Activated CD8-positive, alpha-beta memory T cell treated with anti-CD3 and anti-CD28 coated beads for 4 hours (primary cell): Measurements from ENCODE around the gene SPEG.

Experiments used
- DNase-seq, 2 donors: peaks; one replicate each; pipeline ENCODE4 v3.0.0-alpha.2; 2020; ENCODE audit warnings: low read depth in 2 of 2

Gene SPEG

DNA sequence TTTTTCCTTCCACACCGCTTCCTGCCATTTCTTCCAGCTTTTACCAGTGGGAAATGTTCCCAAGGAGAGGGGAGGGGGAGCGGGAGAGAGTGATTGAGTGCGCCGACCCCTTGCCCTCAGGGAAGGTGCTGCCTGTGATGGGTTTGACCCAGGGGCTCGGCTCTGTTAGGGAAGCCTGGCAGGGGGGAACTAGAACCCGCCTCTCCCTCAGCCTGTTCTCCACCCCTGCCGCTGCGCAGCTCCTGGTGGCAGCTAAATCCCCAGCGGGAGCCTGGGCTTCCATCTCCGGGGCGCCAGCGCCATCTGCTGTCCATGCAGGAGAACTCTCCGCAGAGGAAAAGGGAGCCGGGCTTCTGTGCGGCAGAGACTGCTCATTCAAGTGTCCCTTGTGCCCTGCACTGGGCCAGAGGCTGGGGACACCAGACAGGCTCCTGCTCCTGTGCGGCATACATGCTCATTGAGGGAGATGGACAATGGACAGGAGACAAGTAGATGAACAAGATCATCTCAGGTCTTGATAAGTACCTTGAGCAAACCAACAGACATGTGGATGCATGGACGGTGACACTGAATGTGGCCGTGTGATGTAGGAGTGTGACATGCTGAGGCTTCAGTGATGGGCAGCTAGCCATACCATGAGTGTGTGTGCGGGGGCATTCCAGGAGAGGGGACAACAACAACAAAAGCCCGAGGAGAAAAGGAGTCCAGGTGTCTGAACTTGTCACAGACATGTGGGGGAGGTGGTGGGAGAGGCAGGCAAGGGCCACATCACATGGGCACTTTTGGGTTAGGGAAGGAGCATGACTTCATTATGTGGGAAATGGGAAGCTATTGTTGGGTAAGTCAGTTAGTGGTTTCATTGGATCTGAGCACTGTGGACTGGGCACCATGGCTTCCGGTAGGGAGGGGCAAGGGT, 95.7 kb downstream of the SPEG start:
- DNase-seq: peak; percentile 68 to 70

DNA sequence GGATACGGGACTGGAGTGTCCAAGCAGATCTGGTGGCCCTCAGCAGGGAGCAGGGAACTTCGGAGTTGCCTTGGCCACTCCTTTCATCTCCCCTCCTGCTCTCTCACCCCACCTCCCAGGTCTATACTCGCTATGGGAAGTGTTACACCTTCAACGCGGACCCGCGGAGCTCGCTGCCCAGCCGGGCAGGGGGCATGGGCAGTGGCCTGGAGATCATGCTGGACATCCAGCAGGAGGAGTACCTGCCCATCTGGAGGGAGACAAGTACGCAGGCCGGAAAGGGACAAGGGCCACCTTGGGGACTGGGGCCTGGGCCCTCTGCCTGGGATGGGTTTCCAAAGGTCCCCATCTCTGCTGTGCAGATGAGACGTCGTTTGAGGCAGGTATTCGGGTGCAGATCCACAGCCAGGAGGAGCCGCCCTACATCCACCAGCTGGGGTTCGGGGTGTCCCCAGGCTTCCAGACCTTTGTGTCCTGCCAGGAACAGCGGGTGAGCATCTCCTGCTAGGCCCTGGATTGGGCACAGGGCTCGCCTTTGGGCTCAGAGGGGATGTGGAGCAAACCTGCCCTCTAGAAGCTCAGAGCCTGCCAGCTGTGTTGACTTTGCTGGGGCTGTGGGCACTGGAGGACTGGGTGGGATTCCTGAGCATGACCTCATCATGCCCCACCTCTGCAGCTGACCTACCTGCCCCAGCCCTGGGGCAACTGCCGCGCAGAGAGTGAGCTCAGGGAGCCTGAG, 97.2 kb downstream of the SPEG start:
- no peak for DNase-seq

DNA sequence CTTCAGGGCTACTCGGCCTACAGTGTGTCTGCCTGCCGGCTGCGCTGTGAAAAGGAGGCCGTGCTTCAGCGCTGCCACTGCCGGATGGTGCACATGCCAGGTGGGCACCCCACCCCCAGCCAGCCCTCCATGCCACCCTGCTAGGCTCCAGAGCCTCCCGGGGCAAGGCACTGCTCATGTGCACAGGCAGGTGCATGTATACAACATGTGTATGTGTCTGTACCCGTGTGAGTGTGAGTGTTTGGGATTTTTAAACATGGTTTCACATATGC, 97.7 kb downstream of the SPEG start:
- no peak for DNase-seq

DNA sequence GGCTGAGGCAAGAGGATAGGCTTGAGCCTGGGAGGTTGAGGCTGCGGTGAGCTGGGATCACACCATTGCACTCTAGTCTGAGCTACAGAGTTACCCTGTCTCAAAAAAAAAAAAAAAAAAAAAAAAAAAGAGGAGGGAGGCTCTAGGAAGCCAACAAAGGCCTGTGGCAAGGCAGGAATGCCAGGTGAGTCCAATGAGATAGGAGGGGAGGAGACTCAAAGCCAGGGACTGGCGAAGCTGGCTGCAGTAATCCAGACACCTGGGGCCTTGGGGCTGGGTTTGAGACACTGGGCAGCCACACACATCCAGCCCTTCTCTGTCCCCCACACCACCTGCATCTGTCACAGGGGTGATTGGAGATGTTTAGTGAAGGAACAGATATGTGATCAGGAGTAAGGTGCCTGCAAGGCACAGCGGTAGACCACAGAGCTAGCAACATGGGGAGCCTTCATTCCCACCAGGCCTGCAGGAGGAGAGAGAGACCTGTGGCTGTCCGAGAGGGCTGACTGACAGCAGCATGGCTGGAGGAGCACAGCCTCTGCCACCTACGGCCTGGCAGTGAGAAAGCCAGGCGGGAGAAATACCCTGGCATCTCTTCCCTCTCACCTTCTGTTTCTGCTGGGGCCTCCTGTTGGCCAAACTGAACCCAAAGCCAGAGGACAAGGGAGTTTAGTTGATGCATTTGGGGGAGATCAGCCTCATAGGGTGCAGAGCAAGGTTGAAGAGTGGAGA, 99.5 kb downstream of the SPEG start:
- DNase-seq: no peak

DNA sequence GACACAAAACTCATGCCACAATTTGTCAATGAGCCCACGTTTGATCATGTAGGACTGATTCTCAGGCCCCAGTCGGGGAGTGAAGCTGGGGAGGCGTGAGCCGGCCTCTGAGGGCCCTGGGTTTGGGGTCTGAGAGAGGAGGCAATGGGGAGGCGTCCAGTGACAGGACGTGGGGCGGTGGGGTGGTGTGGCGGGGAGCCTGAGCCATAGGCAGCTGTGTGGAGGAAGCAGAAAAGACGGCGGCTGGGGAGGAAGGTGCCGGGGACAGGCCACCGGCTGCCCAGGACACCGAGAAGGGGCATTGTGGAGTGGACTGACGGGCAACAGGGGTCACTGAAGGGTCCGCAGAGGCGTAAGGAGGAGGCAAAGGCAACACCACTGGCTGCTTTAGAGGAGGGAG, 101.8 kb downstream of the SPEG start:
- no peak for DNase-seq

DNA sequence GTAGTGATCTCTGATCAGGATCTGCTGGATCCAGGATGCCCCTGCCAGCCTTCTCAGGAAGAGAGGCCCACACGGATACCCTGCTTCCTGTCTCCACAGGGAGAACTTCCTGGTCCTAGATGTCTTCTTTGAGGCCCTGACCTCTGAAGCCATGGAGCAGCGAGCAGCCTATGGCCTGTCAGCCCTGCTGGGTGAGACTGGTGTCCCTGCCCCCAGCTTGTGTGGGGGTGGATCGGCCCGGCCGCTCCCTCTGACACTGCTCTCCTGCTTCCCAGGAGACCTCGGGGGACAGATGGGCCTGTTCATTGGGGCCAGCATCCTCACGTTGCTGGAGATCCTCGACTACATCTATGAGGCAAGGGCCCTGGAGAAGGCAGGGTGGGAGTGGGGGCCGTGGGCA, 102.3 kb downstream of the SPEG start:
- DNase-seq: no peak

DNA sequence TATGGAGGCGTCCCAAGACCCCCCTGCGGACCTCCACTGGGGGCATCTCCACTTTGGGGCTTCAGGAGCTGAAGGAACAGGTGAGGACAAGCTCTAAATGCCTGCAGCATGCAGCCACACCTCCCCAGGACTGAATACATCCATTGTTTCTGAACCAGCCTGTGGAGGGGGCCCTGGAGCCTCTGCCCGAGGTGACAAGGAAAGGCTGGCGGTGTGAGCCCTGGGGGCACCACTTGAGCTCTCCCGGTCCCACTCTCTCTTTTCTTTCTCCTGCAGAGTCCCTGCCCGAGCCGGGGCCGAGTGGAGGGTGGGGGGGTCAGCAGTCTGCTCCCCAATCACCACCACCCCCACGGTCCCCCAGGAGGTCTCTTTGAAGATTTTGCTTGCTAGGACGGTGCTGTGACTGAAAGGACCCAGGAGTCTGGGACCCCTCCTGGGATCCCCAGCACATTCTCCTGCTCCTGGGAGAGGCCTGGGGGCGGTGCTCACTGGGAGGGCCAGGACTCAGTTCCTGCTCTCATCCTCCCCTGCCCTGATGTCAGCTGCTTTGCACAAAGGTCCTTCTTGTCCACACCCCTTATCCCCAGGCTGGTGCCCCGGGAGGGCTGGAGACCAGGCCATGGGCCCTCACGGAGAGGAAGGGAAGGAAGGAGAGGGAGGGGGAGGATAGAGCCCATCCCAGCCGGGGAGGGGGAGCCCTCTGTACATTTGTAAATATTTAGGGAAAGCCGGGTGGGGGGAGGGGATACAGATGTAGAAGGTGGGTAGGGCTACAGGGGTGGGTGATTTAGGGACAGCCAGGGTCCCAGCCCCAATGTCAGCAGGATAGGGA, 103.2 kb downstream of the SPEG start:
- no peak for DNase-seq

DNA sequence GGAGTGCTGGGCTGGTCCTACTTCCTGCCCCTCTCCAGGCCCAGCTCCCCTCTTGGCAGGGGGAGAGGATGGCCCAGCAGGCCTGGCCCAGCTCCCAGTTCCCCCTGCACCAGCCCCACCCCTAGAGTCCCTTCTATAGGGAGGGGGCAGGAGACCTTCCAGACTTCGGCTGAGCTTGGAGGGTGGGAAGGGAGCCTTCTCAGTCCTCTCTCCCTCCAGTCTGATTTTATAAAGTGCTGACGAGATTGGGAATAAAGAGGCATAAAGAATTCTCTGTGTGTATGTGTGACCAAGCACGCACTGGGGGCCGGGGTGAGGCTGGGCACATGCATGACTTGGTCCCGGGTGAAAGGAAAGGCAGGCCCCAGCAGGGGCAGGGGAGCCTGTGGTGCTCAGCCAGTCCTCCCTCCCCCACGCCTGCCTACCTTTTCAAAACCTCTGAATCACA, 103.9 kb downstream of the SPEG start:
- no peak for DNase-seq

DNA sequence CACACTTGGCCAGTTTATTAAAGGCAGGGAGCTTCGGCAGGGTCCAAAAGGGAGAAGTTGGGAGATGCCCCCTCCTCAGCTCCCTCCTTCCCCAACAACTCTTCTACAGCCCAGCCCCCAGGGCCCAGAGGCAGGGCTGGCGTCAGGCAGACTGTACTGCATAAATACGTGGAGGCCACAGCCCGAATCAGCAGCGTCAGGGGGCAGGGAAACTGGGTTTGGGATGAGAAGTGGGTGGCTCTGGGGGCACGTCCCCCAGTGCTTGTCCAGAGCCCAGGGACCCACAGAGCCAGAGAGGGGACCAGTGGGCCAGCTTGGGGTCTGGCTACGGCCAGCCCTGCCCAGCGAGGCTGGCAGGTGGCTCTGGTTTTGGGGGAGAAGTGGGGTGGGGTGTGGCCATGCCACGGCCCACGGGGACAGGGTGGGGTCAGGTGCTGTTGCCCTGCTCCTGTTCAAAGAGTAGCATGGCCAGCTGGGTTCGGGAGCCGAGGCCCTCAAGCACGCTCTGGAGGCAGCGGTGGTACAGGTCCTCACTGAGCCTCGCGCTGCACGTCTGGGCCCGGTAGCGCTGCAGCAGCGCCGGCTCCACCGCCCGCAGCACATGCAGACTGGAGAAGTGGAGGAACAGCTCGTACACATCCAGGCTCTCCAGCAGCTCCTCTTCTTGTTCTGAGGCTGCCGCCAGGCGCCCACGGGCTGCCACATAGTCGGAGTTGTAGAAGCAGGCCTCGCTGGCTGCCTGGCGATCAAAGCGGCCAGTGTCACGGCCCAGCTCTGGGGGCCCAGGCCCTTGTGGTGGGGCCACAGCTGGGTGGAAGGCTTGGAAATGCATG, 104.5 kb downstream of the SPEG start:
- DNase-seq: no peak

DNA sequence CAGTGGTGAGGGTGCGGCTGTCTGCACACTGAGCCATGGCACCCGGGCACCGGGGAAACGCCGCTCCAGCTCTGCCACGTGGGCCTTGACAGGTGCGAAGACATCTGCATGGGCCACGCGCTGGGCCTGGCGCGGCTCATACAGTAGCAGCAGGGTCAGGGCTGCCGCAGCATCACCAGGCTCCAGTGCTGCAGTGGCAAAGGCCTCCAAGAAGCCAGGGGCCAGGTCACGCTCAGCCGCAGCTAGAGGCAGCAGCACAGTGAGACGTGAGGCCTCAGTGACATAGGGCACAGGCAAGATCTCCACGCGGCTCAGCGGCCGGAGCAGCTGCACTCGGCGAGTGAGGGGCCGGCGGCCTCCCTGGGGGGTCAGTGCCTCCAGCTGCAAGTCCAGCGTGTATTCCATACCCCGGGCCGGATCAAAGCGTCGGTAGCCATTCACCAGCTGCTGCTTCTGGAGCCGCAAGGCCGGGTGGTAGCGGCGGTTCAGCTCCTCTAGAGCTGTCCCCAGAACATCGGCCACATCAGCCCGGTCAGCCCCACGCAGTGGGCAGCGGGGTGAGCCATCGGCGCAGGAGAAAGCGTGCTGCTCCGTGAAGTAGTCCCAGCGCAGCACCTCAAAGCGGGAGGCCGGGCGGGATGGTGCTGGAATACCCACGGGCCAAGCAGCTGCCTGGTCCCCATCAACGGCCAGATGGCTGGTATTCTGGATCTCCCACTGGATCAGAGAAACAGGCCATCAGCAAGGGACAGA, 105.5 kb downstream of the SPEG start:
- no peak for DNase-seq

DNA sequence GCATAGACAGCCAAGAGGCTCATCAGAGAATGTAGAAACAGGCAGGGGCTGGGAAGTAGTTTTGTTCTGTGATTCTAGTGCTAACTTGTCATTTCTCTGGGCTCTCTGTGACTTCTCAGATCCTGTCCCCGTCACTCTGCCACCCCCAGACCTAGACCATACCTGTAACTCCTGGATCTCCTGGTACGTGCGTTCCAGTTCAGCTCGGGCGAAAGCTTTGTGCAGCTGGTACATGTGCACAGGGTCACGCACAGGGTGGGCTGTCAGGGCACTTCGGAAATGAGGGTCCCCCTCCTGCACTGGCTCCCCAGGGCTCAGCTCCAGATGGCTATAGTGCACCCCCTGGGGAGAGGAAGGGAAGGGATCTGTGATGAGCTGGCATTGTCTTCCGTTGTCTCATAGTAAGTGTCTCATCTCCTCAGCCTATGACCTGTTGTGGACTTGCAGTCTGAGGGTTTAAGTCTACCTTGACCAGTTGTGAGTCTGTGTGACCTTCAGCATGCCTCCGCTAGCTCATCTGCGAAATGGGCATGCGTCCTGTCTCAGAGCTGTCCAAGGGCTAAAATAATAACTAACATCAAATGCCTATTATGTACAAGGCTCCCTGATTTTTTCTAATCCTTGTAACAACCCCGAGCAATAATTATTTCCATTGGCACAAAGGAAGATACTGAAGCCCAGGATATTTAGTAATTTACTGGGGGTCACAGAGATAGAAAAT, 106.3 kb downstream of the SPEG start:
- no peak for DNase-seq

DNA sequence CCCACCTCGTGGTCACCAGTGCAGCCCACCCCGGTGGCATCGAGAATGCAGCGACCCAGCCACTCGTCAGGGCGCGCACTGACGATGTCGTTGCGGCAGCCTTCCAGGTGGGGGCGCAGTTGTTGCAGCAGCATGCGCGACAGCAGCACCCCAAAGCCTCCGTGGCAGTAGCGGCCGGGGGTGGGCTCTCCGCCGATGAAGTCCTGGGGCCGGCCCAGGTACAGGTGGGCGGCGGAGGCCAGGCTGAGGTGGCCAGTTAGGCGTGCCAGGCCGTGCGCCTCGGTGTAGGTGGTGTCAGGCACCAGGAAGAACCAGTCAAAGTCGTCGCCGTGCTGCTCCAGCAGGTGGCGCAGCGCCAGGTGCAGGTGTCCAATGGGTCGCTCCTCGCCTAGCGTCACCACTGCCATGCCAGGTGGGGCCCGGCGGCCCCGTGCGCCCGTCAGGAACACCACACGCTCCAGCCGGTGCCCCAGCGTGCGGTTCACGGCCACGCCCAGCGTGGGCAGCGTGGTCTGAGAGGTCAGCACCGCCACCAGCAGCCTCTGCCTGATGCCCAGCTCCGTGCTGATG, 107.1 kb downstream of the SPEG start:
- peak; percentile 67 to 68 for DNase-seq

DNA sequence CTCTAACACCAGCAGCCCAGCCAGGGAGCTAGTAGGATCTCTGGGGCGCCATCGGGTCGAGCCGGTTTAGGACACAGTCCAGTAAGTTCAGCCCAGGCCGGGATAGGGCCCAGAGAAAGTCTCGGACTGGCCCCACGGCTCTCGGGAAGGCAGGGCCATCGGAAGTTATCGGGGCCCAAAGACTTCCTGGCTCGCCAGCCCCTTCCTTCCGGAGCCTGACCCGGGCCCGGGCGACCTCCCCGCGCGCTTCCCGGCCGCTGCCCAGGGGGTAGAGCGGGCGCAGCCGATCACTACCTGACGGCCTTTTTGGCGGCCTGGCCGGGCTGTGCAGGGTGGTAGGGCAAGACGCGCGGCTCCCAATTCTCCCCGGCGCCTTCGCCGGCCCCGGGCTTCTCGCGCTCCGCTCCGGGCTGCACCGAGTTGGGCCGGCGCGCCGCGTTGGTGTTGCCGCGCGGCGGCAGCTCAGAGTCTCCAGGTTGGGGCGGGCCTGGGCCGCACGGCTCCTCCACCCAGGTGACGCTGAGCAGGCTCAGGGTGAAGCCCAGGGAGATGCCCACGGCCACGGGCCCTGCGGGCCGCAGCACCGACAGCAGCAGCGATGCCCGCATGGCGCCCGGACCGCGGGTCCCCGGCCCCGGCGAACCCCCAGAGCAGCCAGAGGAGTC, 108.4 kb downstream of the SPEG start:
- DNase-seq: peak in 1 of 2 donors; percentile 10

DNA sequence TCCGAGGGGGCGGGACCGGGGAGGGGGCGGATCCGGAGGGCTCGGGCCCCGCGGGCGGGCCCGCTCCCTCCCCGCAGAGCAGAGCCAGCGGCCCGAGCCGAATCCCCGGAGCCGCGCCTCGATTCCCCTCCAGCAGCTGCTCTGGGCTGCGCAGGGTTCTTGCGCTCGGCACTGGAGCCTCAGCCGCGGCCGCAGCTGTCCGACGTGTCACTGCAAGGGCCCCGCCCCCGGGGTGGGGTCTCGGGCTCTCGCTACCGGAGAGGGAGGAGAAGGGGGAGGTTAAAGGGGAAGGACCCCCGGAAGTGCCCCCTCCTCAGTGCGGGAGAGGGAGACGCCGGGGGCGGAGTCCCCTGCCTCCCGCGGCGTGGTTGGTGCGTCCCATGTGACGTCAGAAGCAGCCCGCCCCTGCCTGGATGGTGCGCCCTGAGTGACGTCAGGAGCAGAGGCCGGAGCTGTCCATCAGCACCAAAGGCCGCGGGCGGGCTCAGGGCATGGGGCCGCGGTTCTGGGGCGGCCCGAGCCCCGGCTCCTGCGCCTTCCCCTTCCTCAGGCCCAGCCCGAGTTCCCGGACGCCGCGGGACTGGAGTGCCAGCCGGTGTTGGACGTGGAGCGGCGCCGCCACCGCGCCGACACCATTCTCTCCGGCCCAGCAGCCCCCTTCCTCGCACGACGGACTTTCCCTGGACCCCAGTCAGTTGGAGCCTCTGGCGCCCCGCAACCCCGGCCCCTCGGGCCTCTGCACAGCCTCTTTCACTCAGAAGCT, 109.1 kb downstream of the SPEG start, which contains the start of the genes CHPF and TMEM198:
CHPF (minus strand) TSS at position 214 of the 763 bp plus-strand sequence. CDS start 271 bp downstream, outside the sequence.
TMEM198 (plus strand) TSS at position 433 of the 763 bp plus-strand sequence. CDS start 700 bp downstream, outside the sequence.
- DNase-seq: peak; percentile 79 to 85

DNA sequence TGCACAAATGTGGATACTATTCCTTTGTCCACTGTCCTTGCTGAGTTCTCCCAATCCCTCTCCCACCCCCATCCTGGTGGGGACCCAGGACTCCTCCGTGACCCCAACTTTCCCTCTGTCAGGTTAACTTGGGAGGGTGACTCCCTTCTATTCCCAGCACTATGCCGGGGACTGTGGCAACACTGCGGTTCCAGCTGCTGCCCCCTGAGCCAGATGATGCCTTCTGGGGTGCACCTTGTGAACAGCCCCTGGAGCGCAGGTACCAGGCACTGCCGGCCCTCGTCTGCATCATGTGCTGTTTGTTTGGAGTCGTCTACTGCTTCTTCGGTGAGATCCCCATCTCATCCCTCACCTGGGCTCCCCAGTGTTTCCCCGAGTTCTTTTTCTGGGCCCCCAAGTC, 109.9 kb downstream of the SPEG start:
- no peak for DNase-seq

DNA sequence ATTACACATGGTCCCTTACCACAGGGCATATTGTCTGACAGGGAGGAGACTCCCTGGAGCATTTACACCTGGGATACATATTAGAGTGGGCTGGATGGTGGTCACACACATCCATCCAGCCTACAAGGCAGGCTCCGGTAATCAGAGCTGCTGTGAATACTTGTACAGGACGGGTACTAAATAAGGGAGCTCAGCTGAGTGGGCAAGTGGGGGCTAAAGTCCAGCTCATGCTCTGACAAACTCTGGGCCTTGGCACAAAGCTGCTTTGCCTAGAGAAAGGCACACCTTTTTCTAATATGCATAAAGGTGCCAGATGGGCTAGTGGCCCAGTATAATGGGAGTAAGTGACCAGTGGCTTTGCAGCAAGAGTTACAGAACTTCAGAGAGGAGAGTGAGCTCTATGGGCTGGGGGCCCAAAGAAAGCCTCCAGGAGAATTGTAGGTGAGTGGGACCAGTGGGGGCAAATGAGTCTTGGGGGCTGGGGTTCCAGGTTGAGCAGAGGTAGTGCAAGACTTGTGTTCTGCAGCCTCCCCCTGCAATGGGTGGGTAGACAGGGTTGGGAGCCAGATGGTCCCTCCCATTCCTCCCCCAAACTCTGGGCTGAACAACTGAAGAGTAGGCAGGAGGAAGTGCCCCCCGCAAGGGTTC, 110.8 kb downstream of the SPEG start:
- DNase-seq: no peak

DNA sequence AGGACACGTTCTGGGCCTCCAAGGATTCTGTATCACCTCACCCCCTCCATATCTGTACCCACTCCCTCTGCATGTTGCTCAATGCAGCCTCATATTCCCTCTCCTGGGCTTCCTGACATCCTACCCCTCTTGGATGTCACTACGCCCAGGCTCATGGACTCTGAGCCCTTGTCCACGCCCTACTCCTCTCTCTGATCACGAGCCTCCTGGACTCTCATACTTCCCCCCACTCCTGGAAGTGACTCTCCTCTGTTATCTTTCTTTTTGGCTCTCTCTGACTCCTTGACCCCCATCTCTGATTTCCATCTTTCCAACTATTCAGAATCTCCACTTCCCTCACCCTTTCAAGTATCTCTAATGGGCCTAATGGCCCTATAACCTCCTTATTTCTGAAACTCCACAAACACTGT, 111.3 kb downstream of the SPEG start:
- no peak for DNase-seq
